HuH-7.5 (cell line): Measurements from ENCODE around the gene GAP43.
A peak's percentile ranks its signal among the peaks of the same experiment; 100 is the strongest.

Experiments used
- DNase-seq: peaks from one replicate; pipeline ENCODE4 v3.0.0; 2011; ENCODE audit warnings: low spot score

GAP43 gene, protein sequence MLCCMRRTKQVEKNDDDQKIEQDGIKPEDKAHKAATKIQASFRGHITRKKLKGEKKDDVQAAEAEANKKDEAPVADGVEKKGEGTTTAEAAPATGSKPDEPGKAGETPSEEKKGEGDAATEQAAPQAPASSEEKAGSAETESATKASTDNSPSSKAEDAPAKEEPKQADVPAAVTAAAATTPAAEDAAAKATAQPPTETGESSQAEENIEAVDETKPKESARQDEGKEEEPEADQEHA

DNA sequence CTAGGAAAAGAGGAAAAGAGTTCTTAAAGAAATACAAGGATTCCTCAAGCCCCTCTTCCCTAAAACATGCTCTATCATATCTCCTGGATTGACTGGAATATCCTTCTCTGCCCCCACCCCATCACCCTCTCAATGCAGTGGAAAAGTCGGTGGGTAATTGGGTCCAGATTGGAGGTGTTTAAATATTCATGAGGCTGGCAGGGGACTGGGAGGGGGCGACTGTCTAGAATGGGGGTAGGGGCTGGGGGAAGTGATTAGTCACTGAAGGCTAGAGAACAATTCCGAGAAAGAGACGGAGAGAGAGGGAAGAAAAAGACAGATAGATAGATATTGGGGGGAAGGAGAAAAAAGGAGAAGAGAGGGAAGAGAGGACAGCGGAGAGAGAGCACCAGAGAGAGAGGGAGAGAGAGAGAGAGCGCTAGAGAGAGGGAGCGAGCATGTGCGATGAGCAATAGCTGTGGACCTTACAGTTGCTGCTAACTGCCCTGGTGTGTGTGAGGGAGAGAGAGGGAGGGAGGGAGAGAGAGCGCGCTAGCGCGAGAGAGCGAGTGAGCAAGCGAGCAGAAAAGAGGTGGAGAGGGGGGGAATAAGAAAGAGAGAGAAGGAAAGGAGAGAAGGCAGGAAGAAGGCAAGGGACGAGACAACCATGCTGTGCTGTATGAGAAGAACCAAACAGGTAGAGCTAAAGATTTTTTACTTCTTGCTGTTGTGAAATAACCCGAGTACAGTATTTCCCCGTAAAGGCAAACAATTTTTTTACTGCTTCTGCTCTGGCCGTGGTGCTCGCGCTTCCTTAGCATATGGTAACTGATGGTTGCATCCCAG lies at the start of gene GAP43:
Gene GAP43 (plus strand): TSS at position 467 of the 825 bp plus-strand sequence. CDS start 180 bp downstream, at position 647.
- DNase-seq = peak; percentile 19

DNA sequence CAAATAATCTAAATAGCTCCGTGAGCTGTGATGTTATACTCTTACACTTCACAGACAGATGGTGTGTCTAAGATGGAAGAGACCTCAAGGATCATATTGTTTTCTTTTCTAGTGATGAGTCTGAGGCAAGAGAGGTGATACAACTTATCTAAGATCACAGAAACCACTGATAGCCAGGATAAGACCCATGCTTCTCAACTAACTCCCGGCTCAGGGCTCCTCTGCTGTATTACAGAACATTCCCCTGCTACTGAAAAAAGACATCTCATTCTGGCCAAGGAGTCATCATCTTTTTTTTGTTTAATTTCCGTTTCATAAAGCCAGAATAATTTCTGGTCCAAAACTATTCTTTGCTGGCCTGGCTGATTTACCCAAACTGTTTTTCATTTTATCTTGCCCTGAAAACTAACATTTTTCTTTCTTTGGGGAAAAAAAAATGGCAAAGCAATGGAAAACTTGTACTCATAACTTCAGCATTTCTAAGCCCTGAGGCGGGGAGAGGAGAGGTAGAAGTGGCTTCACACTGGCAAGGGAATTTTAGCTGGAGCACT lies 46.9 kb upstream of the GAP43 start:
- DNase-seq = no peak

DNA sequence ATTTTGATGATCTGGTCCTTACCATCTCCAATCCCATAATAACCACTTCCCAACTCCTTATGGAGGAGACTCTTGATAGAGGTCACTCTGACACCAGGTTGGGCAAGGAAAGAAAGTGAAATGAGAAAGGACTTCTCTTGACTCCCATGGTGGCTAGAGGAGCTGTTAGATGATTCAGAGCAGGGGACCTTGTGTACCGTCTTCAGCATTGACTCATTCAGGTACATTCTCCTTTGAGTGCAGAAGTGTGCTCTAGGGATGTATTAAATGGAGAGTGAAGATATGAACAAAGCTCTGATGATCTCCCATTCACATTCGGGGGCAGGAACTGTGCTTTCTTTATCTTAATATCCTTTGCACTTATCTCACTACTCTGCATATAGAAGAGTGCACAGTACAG lies 46.3 kb upstream of the GAP43 start:
- DNase-seq = no peak

DNA sequence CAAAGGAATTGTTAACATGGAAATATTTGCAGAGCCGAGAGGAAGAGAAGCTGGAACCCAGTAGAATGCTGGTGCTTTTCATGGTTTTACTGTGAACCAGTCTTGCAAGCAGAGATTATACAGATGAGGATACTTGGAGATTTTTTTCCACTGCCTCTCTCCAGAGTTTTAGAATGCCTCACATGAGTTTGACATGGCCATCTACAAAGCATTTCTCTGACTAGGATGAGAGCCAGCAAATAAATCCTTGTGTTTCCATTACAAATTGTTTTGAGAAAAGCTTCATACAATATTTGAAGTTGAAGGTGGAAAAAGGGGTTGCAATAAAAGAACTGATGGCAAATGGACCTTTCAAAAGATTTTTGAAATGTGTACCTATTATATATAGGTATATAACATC lies 45.0 kb upstream of the GAP43 start:
- no peak for DNase-seq

DNA sequence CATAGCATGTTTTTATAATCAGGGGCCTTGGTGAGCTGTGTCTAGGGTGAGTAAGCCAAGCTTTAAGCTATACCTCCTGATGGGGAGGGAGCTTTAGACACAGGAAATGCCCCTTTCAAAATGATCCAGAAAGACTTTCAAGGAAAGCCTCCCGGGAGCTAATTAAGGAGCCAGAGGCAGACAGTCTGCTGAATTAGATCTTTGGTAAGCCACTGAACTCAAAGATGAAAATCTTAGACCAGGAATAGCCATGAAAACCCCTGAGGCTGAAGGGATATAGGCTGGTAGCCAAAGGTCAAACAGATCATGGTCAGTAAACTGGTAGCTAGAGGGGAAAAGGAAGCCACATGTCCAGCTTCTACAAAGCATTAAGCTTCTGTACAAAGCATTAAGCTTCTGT lies 42.7 kb upstream of the GAP43 start:
- DNase-seq = no peak

DNA sequence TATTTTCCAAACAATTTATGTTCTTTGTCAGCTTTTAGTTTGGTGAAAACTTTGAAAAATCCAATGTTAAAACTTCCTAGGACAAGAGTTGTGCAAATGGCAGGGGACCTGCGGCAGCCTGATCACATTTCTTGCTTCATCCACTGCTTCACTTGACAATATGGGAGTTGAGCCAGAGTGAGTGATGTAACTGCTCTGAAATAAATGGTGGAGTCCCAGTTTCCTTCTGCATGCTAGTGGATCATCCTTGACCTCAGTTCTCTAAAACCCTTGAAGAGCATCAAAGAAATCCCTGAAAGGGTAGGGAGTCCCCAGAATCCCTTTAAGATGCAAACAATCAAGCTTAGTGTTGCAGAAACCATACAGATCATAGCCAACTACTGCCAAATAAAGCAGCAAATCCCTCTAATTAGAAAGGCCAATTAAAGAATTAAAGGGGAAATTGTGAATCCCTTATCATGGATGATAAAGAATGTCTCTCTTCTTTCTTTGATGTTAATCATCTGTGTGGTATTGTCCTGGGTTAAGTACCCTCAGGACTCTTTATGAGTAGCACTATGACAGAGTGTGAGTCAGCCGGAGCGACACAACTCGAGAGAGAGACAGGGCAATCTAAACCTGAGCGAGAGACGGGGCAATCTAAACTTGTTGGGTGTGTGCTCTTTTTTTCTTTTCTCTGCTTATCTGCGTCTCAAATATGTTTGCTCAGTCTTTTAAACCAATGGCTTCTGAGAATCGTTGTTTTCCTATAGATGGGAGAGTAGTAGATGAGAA lies 41.8 kb upstream of the GAP43 start:
- no peak for DNase-seq

DNA sequence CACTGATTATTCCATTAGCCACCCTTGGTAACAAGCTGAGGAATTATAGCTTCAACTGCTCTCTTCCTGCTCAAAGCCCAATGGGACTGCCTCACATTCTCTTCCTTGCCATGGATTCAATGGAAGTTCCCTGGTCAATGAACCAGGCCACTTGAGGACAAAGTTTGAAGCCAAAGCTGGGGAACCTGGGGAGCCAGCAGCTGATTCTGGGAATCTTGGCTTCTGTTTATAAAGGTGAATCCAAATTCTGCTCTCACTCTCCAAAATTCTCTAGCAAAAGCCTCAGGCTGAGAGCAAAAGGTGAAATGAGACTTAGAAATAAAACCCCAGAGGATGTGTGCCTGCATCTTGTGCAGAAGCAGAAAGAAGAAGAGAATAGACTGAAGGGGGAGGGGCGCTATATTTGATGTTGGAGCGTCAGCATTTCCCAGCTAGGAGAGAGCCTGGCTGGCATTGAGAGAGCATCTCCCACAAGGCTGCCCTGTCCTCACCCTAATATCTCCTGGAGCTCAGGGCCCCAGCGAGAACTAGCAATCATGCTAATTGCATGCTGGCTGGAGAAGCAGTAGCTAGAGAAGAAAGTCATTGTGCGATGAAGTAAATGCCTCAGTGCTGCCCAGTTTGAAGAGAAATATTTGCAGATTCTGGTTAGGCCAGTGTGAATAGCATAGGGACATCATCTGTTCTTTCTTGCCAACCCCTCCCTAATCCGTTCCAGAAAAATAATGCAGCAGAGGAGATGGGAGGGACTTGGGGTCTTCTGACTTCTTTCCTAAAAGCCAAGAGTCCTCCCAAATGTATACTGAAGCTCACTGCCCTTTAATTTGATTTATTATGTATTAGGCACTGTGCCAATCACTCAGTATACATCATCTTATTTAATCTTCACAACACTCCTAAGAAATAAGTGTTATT lies 34.9 kb upstream of the GAP43 start:
- no peak for DNase-seq

DNA sequence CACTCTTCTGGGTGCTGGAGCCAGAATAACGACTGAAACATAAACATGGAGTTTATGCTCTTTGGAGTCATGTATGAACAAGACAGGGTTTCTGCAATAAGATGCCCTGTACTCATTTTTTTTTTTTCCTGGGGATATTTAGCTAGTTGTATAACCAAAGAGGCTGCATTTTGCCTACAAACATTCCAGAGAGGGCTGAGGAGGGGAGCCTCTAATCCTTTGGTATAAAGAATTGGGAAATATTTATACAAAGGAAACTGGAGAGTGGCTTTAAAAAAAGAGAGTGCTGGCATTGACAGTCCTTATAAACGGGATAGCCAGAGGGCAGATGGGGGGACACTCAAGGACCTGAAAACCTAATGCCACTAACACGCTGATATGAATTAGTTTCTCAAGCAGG lies 32.4 kb upstream of the GAP43 start:
- no peak for DNase-seq

DNA sequence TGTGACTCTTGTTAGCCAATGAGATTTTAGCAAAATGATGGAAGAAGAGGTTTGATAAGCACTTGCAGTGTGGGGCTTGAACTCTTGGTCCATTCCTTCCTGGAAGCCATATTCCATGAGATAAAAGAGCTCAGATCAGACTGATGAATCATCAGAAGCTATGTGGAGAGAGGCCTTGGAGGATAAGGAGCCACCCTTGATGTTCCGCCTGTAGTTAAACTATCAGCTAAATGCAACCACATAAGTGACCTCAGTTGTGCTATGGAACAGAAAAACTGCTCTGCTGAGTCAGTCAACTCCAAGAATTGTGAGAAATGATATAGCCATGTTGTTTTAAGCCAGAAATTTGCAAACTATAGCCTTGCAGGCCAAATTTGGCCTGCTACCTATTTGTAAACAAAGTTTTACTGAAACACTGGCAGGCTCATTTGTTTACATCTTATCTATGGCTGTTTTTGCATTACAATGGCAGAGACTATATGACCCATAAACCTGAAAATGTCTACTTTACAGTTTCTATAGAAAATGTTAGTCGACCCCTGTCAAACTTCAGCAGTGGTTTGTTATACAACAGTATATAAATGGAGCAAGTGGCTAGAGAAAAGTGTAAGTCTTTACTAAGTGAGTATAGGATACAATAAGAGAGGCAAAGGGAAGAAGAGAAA lies 27.6 kb upstream of the GAP43 start:
- DNase-seq = no peak

DNA sequence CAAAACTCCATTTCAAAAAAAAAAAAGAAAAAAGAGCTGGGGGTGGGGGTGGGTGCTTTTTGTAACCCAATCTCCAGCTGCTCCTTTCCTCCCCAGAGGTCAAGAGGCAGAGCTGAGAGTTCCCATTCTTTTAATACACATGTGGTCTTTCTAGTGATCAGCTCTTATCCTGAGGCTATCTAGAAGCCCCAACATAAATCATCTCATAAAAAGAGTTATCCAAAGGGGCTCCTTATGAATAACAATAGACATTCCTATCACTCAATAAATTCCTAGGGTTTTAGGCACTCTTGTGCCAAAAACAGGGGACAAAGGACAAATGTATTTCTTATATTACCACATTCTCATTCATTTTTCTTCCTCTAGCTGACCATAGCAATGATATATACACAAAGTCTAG lies 25.1 kb upstream of the GAP43 start:
- DNase-seq = no peak

DNA sequence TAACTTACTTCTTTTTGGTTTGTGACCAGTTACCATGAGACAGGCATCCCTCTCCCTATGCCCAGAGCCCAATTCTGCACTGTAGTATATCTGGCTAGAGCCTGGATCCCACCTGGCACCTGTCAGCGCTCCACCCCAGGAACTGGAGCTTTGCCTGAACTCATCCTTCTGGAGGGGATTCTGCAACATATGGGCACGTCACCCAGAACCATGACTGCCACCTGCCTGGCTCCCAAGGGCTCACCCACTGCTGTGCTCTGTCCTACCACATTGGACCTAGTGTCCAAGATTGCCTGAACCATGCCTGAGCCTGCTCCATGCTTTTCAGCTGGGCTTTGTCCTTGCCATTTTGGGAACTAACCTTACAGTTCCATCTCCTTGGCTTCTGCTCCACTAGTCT lies 21.1 kb upstream of the GAP43 start:
- no peak for DNase-seq

DNA sequence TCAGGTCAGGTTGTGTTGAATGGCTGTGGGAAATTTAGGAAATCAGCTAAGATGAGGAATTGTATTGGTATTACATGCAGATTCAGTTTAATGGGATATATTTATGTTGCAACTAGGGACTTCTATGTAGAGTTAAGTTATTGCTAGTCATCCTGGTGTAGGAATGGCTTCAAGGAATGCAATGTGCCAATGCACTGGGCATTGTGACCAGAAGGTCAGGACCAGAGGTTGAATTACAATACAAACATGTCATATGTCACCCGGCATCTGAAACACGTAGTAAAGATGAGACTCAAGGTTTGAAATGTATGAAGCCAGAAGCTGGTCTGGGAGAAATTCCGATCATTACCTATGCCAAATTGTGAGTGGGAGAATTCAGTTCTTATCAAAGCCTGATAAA lies 11.7 kb upstream of the GAP43 start:
- no peak for DNase-seq

DNA sequence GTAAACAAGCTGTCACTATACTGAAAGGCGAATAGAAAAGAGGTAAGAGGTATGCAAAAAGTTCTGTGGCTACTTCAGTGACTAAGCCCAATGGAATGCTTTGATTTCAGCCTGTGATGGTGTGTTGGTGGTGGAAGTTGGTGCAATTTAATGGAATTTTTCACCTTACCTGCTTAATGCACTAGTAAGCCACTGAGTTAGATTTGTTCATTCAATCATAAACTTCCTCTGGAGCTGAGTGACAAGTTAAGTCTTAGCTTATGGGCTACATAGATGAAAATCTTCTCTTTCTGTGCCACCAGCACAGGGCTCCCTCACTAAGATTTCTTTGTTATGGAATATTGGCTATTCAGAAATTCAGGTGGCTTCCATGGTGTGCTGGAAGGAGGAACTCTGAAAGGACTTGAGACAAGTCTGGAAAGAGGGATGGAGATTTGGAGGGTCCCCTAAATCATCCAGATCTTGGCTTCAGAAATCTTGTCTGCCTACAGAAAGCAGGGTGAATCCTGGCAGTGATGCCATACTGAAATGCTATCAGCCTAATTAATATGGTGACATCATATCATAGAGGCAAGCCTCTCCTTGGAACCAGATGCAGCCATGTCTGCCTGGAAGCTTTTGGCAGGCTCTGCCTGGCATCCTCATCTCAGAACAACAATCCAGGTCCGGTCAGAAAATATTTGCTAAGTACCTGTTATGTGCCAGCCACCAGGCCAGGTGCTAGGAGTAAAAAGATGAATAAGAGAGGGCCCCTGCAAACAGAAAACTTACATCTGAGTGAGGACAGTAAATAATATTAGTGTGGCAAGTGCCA lies 8.1 kb upstream of the GAP43 start:
- no peak for DNase-seq

DNA sequence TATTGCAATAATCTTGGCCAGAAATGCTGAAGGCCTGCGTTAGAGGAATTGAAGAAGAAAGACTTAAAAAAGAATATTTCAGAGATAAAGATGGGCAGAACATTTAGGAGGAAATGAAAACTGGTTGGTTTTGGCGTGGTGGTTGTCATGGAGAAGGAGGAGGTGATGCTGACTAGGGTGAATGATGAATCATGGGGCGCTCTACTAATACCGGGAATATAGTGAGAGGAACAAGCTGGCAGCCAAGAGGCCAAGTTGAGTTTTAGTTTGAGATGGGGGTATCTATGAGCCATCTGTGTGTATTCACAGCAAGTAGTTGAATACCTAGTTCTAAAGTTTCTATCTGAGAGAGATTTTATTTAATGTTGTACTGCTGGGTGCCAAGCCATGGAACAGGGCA lies 6.8 kb upstream of the GAP43 start:
- no peak for DNase-seq

DNA sequence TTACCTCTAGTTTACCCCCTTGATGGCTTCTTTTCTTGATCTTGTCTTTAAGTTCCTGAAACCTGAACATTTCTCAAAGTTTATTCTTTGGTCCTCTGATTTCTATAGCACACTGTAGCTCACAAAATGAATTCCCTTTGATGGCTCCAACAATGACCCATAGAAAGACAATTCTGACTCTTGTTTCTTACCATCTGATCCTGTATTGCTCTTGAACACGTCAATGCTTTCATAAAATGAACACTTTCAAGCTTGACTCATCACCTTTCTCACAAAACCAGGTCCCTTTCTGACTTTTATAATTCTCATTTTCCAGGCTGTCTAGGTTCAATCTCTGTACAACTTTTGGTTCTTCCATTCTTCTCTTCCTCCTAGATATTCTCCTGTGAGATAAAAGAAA lies 5.7 kb upstream of the GAP43 start:
- DNase-seq = no peak

DNA sequence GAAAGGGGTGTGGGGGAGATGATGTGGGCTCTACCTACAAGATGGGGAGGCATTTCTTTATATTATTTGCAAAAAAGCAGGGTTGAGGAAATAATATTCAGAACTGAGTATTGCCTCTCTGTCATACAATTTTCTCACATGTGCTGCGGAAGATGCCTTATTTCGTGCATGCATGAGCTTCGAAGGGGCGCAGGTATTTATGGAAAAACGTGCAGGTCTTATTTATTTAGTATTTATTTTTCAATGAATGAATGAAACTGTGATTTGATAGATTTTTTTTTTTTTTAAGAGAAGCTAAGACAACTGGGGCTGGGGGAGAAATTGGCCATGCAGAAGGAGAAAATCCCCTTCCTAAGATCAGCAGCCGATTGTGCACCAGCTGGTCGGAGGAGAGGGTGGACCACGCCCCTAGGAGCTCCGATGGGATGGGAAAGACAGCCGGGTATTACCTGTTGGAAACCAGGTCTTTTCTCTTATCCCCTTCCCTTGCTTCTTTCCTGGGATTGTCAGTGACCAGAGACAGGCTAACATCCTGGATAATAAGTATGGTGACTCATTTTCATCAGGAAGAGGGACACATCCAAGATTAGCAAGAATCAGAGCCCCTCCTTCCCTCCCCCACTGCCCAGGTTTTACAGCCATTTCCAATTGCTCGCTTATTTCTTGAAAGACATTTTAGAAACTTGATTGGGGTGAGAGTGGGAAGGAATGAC lies 875 bp downstream of the GAP43 start:
- DNase-seq = no peak

DNA sequence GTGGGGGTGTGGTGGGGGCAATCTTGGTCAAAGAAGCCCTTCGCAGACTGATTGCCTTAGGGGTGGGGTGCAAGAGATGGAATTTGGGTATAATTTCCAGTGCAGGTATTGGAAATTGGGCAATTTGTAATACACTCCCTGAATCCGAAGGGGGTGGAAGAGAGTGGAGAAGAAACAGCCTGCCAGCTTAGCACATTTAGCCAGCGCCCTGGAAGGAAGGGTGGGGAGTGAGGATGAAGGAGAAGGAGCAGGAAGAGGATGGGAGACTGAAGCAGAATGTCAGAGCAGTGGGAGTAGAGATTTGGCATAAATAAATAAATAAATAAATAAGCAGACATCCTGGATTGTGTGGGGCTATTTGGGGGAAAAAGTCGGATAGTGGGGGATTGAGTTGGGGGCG lies 1.6 kb downstream of the GAP43 start:
- no peak for DNase-seq

DNA sequence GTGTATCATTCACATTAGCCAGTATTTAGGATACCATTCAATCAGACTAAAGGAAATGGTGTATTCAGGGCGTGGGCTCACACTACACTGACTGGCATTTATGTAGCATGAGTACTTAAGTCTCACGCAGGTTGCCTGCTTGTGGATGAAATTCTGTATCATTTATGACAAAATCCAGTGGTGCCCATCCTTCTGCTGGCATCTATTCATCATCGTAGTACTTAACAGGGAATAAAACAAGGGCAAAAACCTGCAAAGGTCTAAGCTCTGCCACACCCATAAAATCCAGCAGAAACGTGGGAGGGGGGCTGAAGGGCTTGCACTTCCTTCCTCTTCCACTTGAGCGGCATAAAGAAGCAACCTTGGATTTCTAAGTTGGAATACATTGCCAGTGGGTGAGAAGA lies 2.7 kb downstream of the GAP43 start:
- no peak for DNase-seq

DNA sequence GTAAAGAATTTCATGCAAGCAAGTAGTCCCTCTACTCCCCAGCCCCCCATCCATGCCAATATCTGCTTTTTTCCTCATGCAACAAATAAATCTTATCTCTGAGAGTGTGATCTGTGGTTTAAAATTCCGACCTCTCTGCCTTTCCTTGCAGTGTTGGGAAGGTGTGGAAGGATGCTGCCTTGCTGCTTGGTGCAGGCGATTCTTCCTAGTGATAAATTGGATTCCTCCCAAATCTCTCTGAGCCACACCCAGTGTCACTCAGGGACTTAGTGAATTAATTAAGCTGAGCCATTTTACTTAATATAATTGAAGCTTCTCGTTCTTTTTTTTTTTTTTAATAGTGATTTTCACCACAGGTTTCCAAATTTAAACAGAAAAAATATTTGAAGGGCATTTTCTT lies 3.4 kb downstream of the GAP43 start:
- DNase-seq = no peak
